Measurements from ENCODE around the gene KHK.

The KHK gene

DNA sequence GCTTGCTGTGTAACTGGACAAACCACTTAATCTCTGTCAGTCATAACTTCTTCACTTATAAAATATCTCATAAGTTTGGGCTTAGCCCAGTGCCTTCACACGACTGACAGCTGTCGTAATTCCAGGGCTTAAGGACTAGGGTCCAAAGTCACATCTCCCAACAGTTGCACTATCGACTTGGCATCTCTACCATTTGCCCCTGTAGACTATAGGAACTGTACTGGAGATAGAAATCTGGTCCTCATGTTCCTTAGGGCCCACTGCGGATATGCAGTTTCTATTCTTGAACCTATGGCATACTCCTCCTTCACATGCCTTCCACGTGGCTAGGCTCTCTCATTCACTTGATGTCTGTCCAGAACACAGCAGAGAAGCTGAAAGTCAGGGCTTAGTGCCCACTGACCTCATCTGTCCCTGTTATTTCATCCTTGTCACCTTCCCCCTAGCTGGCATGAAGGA lies 39.7 kb downstream of the KHK start:
- FAIRE-seq = no peak

DNA sequence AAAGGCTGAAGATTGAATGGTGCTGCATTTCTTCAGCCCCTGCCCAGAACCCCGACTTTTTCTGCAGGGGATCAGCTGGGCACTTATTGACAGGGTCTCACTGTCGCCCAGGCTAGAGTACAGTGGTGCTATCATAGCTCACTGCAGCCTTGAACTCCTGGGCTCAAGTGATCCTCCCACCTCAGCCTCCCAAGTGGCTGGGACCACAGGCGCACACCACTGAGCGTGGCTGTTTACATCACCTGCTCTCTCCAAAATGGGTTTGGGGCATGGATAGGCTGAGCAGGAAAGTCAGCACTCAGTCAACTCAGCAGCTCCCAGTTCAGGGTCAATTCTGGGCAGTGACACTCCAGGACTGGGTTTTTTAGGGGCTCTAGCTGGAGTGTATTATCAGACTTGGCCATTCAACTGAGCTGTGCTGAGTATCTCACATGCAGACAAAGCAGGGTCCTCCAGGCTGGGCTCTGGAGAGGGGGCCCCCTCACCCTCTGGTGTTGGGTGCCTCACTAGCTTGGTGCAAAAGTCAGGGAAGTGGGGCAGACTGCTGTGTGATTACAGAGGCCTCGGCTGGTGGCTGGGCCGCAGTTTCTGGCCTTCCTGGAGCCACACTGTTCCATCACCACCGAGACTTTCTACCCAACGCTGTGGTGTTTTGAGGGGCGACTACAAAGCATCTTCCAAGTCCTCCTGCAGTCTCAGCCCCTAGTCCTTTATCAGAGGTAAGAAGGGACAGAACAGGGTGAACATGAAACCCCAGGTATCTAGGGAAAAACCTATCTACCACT lies 41.5 kb downstream of the KHK start:
- no peak for DNase-seq (ENCODE audit: low spot score)
- no peak for FAIRE-seq

More for the DNA sequence above, 39.7 kb downstream of the KHK start:
- DNase-seq (ENCODE audit: low spot score) = no peak

DNA sequence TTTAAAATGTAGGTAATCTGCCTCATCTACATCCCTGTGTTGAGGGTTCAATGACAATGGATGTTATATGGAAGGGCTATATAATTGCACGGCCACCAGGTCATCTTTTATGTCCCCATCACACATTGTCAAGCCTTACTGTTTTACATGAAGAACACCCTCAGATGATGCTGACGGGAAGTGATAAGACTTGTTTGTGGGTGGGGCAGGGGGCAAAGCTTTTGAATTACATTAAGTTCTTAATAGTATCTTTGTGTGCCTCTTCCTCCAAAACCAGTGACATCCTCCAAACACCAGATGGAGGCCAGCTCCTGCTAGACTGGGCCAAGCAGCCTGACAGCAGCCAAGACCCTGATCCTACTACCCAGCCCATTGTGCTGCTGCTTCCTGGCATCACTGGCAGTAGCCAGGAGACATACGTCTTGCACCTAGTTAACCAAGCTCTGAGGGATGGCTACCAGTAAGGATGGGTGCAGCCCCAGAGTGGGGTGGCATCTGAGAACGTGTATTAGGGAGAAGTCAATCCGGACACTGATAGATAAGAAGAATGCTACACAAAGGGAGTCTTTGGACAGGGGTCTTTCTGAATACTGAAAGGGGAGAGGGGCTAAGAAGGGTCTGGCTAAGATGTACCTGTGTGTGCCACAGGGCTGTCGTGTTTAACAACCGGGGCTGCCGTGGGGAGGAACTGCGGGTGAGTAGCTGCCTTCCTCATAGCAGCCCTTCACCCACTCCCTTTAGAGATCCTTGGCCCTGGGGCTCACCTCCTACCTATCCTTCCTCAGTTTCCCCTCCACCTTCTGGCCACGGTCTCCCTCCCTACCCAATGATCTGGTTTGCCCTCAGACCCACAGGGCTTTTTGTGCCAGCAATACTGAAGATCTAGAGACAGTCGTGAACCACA lies 42.3 kb downstream of the KHK start:
- FAIRE-seq (no peak), DNase-seq (ENCODE audit: low spot score) (no peak)

DNA sequence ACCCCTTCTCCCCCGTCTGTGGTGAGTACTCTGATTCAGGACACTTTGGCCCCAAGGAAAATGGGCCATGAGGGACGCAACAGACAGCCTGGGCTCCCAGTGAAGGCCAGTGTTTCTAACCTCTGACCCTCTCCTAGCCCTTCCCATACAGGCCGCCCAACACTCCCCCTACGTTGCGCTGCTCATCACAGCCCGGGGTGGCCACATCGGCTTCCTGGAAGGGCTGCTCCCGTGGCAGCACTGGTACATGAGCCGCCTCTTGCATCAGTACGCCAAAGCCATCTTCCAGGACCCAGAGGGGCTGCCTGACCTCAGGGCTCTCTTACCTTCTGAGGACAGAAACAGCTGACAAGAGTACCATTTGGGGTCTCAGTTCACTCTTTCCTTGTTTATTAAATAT lies 43.8 kb downstream of the KHK start:
- no peak for DNase-seq (ENCODE audit: low spot score)
- FAIRE-seq = no peak

DNA sequence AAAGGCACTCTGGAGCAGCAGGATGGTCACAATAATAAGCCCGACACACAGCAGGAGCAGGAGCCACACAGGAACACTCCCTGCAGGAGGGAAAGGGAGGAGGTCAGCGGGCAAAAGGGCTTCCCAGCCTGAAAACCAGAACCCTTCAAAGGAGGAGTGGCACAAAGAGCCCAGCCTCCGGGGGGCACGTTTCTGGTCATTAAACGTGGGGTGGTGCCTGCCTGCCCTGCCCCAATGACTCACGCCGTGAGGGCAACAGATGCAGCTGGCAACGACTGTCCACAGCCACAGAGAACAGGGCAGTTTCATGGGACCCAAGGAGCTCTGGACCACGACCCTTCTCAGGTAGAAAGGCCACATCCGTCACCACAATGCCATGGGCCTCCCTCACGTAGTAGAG lies 44.9 kb downstream of the KHK start:
- FAIRE-seq (no peak), DNase-seq (ENCODE audit: low spot score) (no peak)

DNA sequence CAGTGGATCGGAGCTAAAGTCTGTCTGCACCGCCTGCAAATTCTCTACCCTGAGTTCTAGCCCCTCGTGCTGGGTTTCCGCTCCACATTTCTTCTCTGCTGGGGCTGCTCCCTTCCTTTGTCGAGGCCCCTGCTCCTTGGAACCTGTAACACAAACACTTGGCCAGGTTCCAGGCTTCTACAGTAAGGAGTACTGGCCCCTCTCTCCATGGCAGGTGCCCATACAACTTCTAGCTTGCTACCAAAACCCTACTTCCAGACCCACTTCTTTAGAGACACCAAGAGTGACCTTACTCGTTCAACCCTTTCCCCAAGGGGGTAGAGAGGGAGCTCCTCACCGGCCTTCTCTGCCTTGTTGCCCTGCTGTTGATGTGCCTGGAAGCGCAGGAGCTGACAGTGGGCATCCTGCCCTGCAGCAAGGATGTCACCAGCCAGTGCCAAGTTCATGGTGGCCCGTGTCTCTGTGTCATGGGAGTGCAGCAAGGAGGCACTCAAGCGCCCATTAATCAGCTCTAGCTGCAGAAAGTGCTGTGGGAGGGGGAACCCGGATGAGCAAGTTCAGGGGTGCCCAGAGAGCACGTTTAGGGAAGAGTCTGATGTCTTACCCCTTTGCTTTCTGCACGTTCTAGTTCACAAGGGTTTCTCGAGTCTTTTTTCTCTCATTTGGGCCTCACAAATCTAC lies 46.8 kb downstream of the KHK start:
- FAIRE-seq (no peak), DNase-seq (ENCODE audit: low spot score) (no peak)

DNA sequence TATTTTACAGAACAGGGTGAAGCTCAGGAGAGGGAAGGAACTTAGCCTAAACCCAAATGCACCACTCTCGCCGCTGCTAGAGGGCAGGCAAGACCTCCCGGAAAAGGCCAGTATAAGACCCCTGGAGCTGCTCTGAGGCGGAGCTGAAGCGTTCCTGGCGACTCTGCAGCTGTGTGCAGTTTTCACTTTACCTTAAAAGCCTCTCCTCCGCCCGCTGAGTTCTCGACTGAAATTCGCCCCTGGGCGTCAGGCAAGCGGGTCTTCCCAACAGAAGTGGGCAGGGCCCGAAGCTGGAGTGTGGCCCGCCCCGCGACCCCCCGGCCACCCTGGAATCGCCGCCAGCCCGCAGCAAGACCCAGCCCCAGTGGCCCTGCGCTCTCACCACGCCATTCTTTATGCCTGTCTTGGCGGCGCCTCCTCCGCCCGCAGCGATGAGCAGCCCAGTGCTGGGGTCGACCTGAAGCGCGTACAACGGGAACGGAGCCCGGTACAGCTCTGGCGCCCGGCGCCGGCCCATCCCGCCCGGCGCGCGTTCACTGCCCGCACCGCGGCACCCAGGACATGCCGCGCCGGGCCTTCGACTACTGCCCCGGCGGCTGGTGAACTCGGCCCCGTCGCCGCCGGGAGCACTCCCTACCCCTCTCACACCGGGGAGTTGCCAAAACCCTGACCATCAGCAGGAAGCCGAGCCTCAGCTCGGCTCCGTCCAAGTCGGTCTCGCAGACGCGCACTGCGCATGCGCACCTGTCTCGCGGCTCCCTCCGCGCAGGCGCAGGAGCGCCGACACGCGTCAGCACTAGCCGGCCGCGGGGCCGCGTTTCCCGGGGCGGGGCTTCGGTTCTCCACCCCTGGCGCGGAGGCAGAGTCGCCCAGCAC lies 47.6 kb downstream of the KHK start, which contains the start of gene PREB:
TSS of gene PREB (minus strand) at position 732 of the 876 bp plus-strand sequence. CDS start at position 517, 215 bp downstream.
- DNase-seq (ENCODE audit: low spot score) (peak; percentile 84), FAIRE-seq (no peak)

DNA sequence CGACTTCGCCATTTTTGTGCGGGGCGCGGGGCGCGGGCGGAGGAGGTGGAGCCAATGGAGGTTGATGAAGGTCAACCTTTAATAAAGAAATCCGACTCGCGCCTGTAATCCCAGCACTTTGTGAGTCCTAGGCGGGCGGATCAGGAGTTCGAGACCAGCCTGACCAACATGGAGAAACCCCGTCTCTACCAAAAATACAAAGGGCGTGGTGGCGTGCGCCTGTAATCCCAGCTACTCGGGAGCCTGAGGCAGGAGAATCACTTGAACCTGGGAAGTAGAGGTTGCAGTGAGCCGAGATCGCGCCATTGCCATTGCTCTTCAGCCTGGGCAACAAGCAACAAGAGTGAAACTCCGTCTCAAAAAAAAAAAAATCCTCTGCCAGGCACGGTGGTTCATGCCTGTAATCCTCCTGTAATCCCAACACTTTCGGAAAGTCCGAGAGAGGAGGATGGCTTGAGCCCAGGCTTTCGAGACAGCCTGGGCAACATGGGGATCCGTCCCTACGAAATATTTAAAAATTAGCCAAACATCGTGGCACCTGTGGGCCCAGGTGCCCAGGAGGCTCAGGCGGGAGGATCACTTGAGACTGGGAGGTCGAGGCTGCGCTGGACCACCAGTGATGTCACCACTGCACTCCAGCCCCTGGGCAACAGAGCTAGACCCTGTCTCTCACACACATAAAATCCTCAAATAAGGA lies 48.4 kb downstream of the KHK start:
- FAIRE-seq (no peak), DNase-seq (ENCODE audit: low spot score) (no peak)

DNA sequence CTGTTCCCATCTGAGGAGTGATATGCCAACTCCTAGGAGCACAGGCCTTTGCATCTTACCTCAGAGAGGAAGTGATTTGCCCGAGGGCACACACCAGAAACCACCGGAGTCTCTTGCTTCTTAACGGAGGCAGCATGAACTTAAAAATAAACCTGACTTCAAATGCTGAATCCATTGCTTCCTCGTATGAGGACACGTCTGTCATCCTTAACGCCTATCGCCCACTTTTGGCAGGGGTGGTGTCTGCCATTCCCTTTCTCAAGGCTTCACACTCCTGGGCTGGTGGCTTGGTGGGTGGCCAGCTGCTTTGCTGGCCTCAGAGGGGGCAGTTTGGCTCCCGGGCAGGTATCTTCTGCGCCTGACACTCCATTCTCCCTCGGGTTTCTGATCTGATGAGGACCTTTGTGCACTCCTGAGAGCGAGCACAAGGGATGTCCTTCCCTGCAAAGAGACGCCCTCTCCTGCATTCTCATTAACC lies 48.9 kb downstream of the KHK start:
- DNase-seq (ENCODE audit: low spot score) (no peak), FAIRE-seq (no peak)

DNA sequence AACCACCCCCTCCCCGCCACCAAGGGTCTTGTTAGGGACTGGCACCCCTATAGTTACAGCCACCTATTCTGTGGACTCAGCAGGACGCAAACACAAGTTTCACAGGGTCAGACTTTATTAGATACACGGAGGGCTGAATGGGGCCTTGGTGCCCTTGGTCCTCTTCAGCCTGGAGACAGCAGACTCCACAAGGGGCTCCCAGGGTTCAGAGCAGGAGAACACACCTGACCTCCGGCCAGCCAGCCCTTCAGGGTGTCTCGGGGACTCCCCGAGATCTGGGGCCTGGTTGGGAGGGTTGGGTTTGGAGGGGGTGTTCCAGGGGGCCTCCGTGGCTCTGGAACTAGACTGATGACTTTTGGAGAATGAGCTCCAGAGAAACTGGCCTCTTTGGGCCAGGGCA lies 50.2 kb downstream of the KHK start:
- FAIRE-seq (no peak), DNase-seq (ENCODE audit: low spot score) (no peak)

DNA sequence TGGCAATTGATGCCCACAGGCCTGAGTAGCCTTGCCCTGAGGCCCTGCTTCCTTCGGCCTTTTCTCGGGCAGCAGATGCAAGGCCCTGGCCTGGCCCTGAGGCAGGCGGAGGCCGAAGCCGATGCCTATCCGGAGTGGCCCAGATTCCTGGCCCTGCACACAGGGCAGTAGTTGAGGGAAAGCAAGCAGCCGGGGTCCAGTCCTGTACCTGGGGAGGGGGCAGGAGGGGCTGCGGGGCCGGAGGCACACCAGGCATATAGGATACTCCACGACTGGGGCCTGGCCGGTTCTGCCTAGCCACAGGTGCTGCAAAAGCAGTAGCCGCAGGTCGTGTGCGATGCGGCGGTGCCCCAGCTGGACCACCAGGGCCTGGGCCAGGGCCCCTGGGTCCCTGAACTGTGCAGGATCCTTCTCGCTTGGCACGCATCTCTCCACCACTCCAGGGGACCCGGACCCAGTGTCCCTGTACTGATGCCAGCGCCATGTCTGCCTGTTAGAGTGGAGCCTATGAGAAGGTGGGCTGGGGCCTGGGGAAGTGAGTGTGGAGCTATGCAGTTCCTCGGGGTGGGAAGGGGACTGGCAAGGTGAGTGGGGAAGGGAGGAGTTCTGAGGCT lies 50.9 kb downstream of the KHK start:
- no peak for FAIRE-seq
- no peak for DNase-seq (ENCODE audit: low spot score)

DNA sequence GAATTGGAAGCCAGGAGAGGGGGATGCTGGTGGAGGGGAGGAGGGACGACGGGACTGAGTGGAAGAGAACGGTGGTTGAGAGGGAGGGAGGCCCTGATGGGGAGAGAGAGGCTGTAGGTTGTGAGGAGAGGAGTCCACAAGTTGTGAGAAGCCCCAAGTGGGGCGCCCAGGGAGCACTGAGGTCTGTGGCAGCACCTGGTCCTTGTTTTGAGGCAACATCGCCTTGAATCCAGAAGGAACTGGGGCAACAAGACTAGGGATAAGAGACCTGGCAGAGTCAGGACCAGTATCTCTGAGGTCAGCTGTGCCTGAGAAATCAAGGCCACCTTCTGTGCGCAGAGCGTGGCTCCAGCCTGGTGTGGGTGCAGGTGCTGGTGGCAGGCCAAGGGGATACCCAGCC lies 51.5 kb downstream of the KHK start:
- no peak for FAIRE-seq
- no peak for DNase-seq (ENCODE audit: low spot score)

DNA sequence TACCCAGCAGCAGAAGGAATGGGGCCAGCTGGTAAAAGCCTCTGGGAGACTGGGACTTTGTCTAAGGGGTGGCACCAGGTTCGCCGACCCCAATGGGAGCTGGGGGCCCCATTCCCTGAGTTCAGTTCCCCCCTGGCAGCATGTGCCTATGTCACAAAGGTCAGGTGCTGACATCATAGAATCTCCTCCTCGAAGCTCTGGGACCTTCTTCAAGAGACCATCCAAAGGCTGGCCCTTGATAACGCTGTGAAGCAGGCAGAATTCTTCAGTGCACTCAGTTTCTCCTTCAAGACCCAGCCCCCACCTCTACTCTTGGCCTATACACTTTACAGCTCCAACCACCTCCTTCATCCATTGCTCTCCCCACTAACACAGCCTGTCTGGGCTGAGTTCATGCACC lies 52.7 kb downstream of the KHK start, which contains the start of gene PRR30:
TSS of gene PRR30 (minus strand) at position 101 of the 400 bp plus-strand sequence. CDS start 1,081 bp downstream, outside the sequence.
- FAIRE-seq = no peak

DNA sequence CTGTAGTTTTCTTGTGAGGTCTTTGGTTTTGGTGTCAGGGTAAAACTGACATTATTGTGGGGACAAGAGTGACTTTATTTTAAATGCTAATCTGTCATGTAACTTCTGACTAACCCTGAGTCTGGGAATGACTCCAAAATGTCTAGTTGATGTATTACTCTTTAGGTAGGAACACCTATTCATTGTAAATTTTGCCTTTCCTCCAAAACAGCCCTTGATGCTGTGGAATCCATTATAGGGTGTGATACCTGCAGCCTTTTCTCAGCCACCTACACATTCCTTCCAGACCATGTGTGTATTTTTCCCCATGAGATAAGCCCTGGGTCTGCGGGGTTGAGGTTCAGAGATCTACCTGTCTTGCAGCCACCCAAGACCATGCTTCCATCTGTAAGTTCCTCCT lies 56.7 kb downstream of the KHK start:
- DNase-seq (ENCODE audit: low spot score) (no peak), FAIRE-seq (no peak)

More for the DNA sequence above, 52.7 kb downstream of the KHK start, which contains the start of gene PRR30:
- no peak for DNase-seq (ENCODE audit: low spot score)

DNA sequence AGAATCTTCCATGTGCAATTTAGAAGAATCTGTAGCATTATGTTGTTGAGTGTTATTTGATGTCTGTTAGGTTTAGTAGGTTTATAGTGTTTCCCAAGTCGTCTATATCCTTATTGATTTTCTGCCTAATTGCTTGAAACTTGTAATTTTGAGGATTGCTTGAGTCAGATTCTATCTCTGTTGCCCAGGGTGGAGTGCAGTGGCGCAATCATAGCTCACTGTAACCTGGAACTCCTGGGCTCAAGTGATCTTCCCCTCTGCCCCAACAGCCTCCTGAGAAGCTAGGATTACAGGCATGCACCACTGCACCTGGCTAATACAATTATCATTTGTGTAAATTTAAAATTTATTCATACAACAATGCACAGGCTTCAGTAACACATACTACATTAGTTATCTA lies 59.1 kb downstream of the KHK start:
- FAIRE-seq (no peak), DNase-seq (ENCODE audit: low spot score) (no peak)

DNA sequence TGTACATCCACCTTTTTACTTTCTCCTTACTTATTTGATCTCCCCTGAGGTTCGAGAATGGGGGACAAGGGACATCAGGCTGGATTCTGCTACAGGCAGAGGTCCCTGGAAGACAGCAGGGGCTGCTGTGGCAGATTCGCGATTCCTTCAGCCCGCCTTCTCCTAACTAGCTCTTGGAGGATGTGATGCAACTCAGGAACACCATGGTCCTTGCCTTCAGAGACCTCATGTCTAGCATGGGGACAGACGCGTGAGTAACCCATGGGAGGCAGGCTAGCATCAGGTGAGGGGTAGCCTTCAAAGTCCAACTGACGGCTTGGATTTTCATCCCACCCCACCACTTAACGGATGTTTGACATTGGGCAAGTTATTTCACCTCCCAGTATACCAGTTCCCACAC lies 61.4 kb downstream of the KHK start:
- FAIRE-seq (no peak), DNase-seq (ENCODE audit: low spot score) (no peak)

DNA sequence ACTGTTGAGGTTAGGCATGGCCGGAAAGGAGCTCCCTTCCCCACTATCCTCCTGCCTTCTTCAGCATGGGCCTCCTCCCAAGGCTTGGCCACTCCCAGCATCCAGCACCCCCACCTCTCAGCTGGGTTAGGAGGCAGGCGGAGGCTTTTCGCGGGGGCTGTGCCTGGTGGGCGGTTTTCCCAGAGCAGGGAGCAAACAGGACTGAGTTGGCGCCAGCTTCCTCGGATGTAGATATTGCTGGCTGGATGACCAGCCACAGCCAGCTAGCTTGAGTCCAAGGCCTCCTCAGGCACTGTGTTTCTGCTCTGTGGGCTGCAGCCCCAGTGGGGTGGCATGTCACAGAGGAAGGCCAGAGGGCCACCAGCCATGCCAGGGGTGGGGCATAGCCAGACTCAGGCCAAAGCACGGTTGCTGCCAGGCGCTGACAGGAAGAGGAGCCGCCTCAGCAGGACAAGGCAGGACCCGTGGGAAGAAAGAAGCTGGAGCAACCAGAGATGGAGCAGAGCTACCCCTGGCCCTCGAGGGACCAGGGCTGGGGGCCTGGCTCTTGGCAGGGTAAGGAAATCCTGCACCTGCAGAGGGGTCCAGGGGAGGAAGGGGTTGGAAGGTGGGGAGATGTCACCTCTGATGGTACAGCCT lies 62.3 kb downstream of the KHK start, which contains the start of gene TCF23:
TSS of gene TCF23 (plus strand) at position 204 of the 639 bp plus-strand sequence. CDS start at position 334, 130 bp downstream.
- DNase-seq (ENCODE audit: low spot score) (no peak), FAIRE-seq (no peak)

DNA sequence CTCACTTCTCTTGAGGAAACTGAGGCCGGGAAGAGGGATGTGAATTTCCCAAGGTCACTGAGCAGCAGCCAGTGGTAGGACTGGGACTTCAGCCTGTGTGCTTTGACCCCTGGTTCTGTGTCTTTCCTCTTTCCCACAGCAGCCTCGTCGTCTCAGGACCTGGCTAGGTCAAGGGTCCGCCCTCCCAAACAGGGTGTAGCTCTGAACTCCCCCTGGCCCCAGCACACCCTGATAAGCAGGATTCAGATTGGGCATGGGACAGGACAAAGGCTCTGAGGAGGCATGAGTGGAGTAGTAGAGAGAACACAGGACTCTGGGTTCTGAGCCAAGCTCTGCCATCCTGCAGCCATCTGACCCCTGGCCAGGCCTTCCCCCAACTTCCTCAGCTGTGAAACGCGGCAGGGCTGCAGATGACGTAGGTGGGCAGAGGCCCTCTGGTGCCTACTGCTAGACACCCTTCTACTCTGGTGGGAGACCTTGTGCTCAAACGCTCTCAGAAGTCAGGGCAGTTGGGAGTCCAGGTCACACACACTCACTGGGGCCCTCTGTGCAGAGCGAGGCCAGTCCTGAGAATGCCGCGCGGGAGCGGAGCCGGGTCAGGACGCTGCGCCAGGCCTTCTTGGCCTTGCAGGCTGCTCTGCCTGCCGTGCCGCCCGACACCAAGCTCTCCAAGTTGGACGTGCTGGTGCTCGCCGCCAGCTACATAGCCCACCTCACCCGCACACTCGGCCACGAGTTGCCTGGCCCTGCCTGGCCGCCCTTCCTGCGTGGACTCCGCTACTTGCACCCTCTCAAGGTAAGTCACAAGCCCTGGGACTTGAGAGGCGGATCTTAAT lies 63.2 kb downstream of the KHK start:
- no peak for FAIRE-seq
- no peak for DNase-seq (ENCODE audit: low spot score)
